HepG2 (cell line): Measurements from ENCODE around the gene CAMK2N2. TPM values are rescaled to one million over a fixed set of nuclear protein-coding genes. Genes with fewer than 3 reads are reported as not detected.

Experiments used
- ATAD3A ChIP-seq: sonication (generic); formaldehyde crosslinking; IDR thresholded peaks from 2 replicates; pipeline ENCODE4 v1.4.0; 2020; ENCODE audit warnings: missing genetic modification reagents
- EEA1 ChIP-seq: sonication (generic); formaldehyde crosslinking; IDR thresholded peaks from 2 replicates; pipeline ENCODE4 v1.5.1; 2020; ENCODE audit warnings: mild to moderate bottlenecking, missing genetic modification reagents, borderline replicate concordance
- ELF4 ChIP-seq: sonication (generic); formaldehyde crosslinking; IDR thresholded peaks from 2 replicates; pipeline ENCODE4 v1.5.0; 2020; ENCODE audit warnings: missing genetic modification reagents, mild to moderate bottlenecking, moderate library complexity, borderline replicate concordance
- FIP1L1 ChIP-seq: fragments of 200-400 bp; formaldehyde crosslinking; IDR thresholded peaks from 2 replicates; pipeline ENCODE4 v1.6.1; 2018; ENCODE audit warnings: low read depth, mild to moderate bottlenecking, low read length, moderate library complexity, borderline replicate concordance; ENCODE audit not compliant: insufficient read depth
- HHEX ChIP-seq: IDR thresholded peaks from 2 replicates; pipeline ENCODE4 v1.6.1; 2016; ENCODE audit warnings: control low read depth
- HIVEP1 ChIP-seq: sonication (generic); formaldehyde crosslinking; IDR thresholded peaks from 2 replicates; pipeline ENCODE4 v1.4.0; 2020; ENCODE audit warnings: mild to moderate bottlenecking, missing genetic modification reagents
- JARID2 ChIP-seq: sonication (generic); formaldehyde crosslinking; IDR thresholded peaks from 2 replicates; pipeline ENCODE4 v1.8.1; 2023; ENCODE audit warnings: missing genetic modification reagents, inconsistent platforms; ENCODE audit not compliant: insufficient replicate concordance
- NFYC ChIP-seq: IDR thresholded peaks from 2 replicates; pipeline ENCODE4 v1.6.1; 2016; ENCODE audit warnings: missing genetic modification reagents, missing compliant biosample characterization
- RAD51 ChIP-seq: fragments of 450-650 bp; IDR thresholded peaks from 2 replicates; pipeline ENCODE4 v1.6.1; 2016; ENCODE audit warnings: borderline replicate concordance
- REST ChIP-seq, 2 experiments: IDR thresholded peaks; 2 replicates each; pipeline ENCODE4 v1.6.1; 2011 to 2012; ENCODE audit warnings: low read length in 2 of 2, borderline replicate concordance in 1 of 2, low read depth in 1 of 2, mild to moderate bottlenecking in 1 of 2, moderate library complexity in 1 of 2
- SYNCRIP ChIP-seq: fragments of 200-400 bp; formaldehyde crosslinking; IDR thresholded peaks from 2 replicates; pipeline ENCODE4 v1.6.1; 2018; ENCODE audit warnings: mild to moderate bottlenecking, low read depth, low read length; ENCODE audit not compliant: insufficient read depth
- THAP11 ChIP-seq: IDR thresholded peaks from 2 replicates; pipeline ENCODE4 v1.6.1; 2016; ENCODE audit warnings: missing biosample characterization, missing genetic modification reagents
- THYN1 ChIP-seq: sonication (generic); formaldehyde crosslinking; IDR thresholded peaks from 2 replicates; pipeline ENCODE4 v1.8.1; 2023; ENCODE audit warnings: low read depth, mild to moderate bottlenecking, moderate library complexity, missing genetic modification reagents, borderline replicate concordance
- TRIM24 ChIP-seq: sonication (generic); formaldehyde crosslinking; IDR thresholded peaks from 2 replicates; pipeline ENCODE4 v1.8.0; 2022; ENCODE audit warnings: mild to moderate bottlenecking, missing genetic modification reagents
- ZNF121 ChIP-seq: sonication (generic); formaldehyde crosslinking; IDR thresholded peaks from 2 replicates; pipeline ENCODE4 v1.5.0; 2020; ENCODE audit warnings: mild to moderate bottlenecking, missing genetic modification reagents
- ZNF20 ChIP-seq: sonication (generic); formaldehyde crosslinking; IDR thresholded peaks from 2 replicates; pipeline ENCODE4 v1.4.0; 2020; ENCODE audit warnings: mild to moderate bottlenecking, moderate library complexity, missing genetic modification reagents
- ZNF362 ChIP-seq: sonication (generic); formaldehyde crosslinking; IDR thresholded peaks from 2 replicates; pipeline ENCODE4 v1.4.0; 2020; ENCODE audit warnings: missing genetic modification reagents, mild to moderate bottlenecking, borderline replicate concordance
- ZNF430 ChIP-seq: sonication (generic); formaldehyde crosslinking; IDR thresholded peaks from 2 replicates; pipeline ENCODE4 v1.9.0; 2021; ENCODE audit warnings: mild to moderate bottlenecking, missing genetic modification reagents
- ZNF569 ChIP-seq: sonication (generic); formaldehyde crosslinking; IDR thresholded peaks from 2 replicates; pipeline ENCODE4 v1.5.0; 2020; ENCODE audit warnings: mild to moderate bottlenecking, missing genetic modification reagents, moderate library complexity, borderline replicate concordance
- ZNF572 ChIP-seq: sonication (generic); formaldehyde crosslinking; IDR thresholded peaks from 2 replicates; pipeline ENCODE4 v1.5.1; 2020; ENCODE audit warnings: mild to moderate bottlenecking, missing genetic modification reagents
- ZNF678 ChIP-seq: sonication (generic); formaldehyde crosslinking; IDR thresholded peaks from 2 replicates; pipeline ENCODE4 v1.4.0; 2020; ENCODE audit warnings: mild to moderate bottlenecking, missing genetic modification reagents
- ZNF7 ChIP-seq: IDR thresholded peaks from 2 replicates; pipeline ENCODE4 v1.6.1; 2016; ENCODE audit warnings: missing biosample characterization, missing genetic modification reagents
- ZNF773 ChIP-seq: sonication (generic); formaldehyde crosslinking; IDR thresholded peaks from 2 replicates; pipeline ENCODE4 v1.4.0; 2020; ENCODE audit warnings: missing genetic modification reagents, borderline replicate concordance
- ZNF792 ChIP-seq: IDR thresholded peaks from 2 replicates; pipeline ENCODE4 v1.6.1; 2016
- polyA plus RNA-seq, 8 experiments: library from polyadenylated mRNA; depleted of rRNA in 3 of 8; stranded (reverse) in 7 of 8; unstranded in 1 of 8; fragments of >200 nt; fragmentation: Illumina TruSeq in 4 of 8; extraction: Trizol in 4 of 8; gene quantifications; 2 replicates each; pipeline versions ENCODE4 v1.2.1 to v1.2.3, GENCODE V29; 2011 to 2016; ENCODE audit warnings: low read depth in 4 of 8, missing spikeins in 1 of 8, mixed read lengths in 1 of 8; ENCODE audit not compliant: insufficient read depth in 1 of 8
- total RNA-seq, 5 experiments: library from RNA; depleted of rRNA; stranded (reverse); fragments of >200 nt; fragmentation: Illumina TruSeq; extraction: Trizol; gene quantifications; 2 replicates each; pipeline ENCODE4 v1.2.3, GENCODE V29; 2016; ENCODE audit warnings: low read depth in 1 of 5

The CAMK2N2 gene
- total and polyA plus RNA-seq, 2 of the 13 experiments (the other 11 are each of a cell fraction or from before 2014, with no cell fraction given), result 0.12 to 0.27 TPM

- TF ChIP-seq REST (IDR thresholded peaks at IDR 0.05; ENCODE audit: borderline replicate concordance in 1 of 2, low read depth in 1 of 2, low read length in 2 of 2) (peak in 1 of 2 experiments; percentile 66; a peak in 1 of 4 replicates), ZNF121 (CRISPR knock-in tag) (peak; percentile 60; the same call in 1 of the 2 replicates), ZNF7 (CRISPR knock-in tag) (no peak), SYNCRIP (no peak), THAP11 (CRISPR knock-in tag) (peak; percentile 86), NFYC (CRISPR knock-in tag) (no peak), HIVEP1 (CRISPR knock-in tag) (peak; percentile 26; the same call in 1 of the 2 replicates), JARID2 (CRISPR knock-in tag) (peak; percentile 71), HHEX (no peak), ZNF569 (CRISPR knock-in tag) (no peak), THYN1 (CRISPR knock-in tag) (no peak), ZNF430 (CRISPR knock-in tag) (peak; percentile 92), RAD51 (no peak), TRIM24 (CRISPR knock-in tag) (no peak; the same call in 1 of the 2 replicates), ZNF572 (CRISPR knock-in tag) (no peak), ATAD3A (CRISPR knock-in tag) (no peak), ZNF792 (CRISPR knock-in tag) (peak; percentile 90), ZNF20 (CRISPR knock-in tag) (no peak), ZNF362 (peak; percentile 80), ZNF773 (0 out of 2 replicates have a peak, but pooled peaks have one; percentile 79), ZNF678 (CRISPR knock-in tag) (peak; percentile 87; the same call in 1 of the 2 replicates), ELF4 (0 out of 2 replicates have a peak, but pooled peaks have one; percentile 28), EEA1 (CRISPR knock-in tag) (no peak), FIP1L1 (no peak)
Measured at GRCh38 chr3:184241447-184242296, 19.7 kb downstream of the CAMK2N2 start (continued).
